Thymus (tissue), 11 donors: ENCODE data around the gene CP. TPM values are rescaled to one million over a fixed set of nuclear protein-coding genes. Genes with fewer than 3 reads are reported as not detected.

Experiments used
- DNase-seq, 9 donors: peaks; one replicate each; pipeline ENCODE4 v3.0.0-alpha.2; 2013; ENCODE audit warnings: low spot score in 9 of 9, low read depth in 6 of 9, missing footprints in 1 of 9
- H3K27ac ChIP-seq, 2 donors: one replicate each; pipeline ENCODE4 v1.5.1; 2013; ENCODE audit warnings: control low read depth in 1 of 2, low read depth in 1 of 2, low read length in 1 of 2, mild to moderate bottlenecking in 1 of 2, moderate library complexity in 1 of 2
- H3K27me3 ChIP-seq, 2 donors: one replicate each; pipeline ENCODE4 v1.5.1; 2013; ENCODE audit warnings: low read length in 1 of 2; ENCODE audit not compliant: control insufficient read depth in 2 of 2, insufficient read depth in 1 of 2
- H3K36me3 ChIP-seq, 2 donors: one replicate each; pipeline ENCODE4 v1.5.1; 2013; ENCODE audit warnings: low read length in 1 of 2, mild to moderate bottlenecking in 1 of 2, moderate library complexity in 1 of 2; ENCODE audit not compliant: control insufficient read depth in 2 of 2, insufficient read depth in 2 of 2
- H3K4me1 ChIP-seq, 2 donors: one replicate each; pipeline ENCODE4 v1.5.1; 2013; ENCODE audit warnings: low read length in 2 of 2; ENCODE audit not compliant: control insufficient read depth in 2 of 2, insufficient read depth in 2 of 2
- H3K4me3 ChIP-seq, 2 donors: one replicate each; pipeline ENCODE4 v1.5.1; 2013; ENCODE audit warnings: low read length in 2 of 2, control low read depth in 1 of 2, mild to moderate bottlenecking in 1 of 2
- H3K9me3 ChIP-seq, 2 donors: one replicate each; pipeline ENCODE4 v1.5.1; 2013; ENCODE audit warnings: low read length in 1 of 2, mild to moderate bottlenecking in 1 of 2; ENCODE audit not compliant: control insufficient read depth in 2 of 2, insufficient read depth in 1 of 2
- WGBS: extraction: QIAGEN DNeasy Blood & Tissue Kit; methylation state at CpG from one replicate; pipeline ENCODE4 v1.1.7; 2013; 5-methylcytosine and 5-hydroxymethylcytosine counted together
- polyA plus RNA-seq: library from polyadenylated mRNA; stranded (reverse); fragments of 200-250 nt; gene quantifications from one replicate; pipeline ENCODE4 v1.2.3, GENCODE V29; 2013
- total RNA-seq: library from RNA; stranded (reverse); fragments of 120-200 nt; gene quantifications from one replicate; pipeline ENCODE4 v1.2.4, GENCODE V29; 2013
- donor health status: healthy.

The CP gene
- total and polyA plus RNA-seq, 2 donors = 0.19 to 4.2 TPM

DNA sequence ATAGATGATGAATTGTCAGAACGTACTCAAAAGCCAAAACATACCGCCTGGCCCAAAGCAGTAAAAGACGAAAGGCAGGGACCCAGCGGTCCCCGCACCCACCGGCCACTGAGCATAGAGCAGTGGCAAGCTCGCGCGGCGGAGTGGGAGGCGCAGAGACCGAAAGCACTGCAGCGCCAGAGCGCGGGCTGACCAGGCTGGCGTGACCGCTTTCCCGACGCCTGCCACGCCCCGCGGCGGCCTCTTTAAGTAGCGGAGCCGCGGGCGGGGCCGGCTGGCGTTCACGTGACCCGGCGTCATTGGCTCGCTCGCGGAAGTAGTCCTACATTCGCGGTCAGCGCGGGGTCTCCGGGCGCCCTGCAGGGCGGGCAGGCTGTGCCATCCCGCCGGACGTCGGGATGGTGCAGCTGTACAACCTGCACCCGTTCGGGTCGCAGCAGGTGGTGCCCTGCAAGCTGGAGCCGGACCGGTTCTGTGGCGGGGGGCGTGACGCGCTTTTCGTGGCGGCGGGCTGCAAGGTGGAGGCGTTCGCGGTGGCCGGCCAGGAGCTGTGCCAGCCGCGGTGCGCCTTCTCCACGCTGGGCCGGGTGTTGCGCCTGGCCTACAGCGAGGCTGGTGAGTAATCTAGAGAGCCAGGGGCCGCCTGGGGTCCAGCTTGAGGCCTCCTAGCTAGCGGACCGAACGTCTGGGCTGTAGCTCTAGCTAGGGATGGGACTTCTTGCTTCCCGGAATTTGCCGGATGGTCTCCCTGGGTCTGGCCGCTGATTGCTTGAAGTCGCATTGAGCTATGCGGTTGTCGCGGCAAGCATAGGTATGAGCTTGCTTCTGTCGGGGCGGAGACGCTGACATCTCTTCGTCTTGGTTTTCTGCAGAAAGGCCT lies 92.1 kb downstream of the CP start, which contains the start of gene HPS3:
TSS of gene HPS3 (plus strand) at position 313 of the 880 bp plus-strand sequence. CDS start at position 399, 86 bp downstream.
- Histone ChIP-seq H3K27me3 (no peaks in the 10 kb centered on the region), H3K27ac (peak within 1 kb of the TSS; percentile 81 to 89), H3K9me3 (no peaks in the 10 kb centered on the region), H3K4me1 (peaks cover 20 to 24% of the 10 kb centered on the region in 2 donors), H3K36me3 (peaks cover 0 to 1% of the 10 kb centered on the region in 2 donors), H3K4me3 (peak within 1 kb of the TSS; percentile 77 to 93)
- DNase-seq = peak in 8 of 9 donors; percentile 66 to 91 (median 82)
- under 1% methylated on average over 84 of the region's 84 CpGs for WGBS

DNA sequence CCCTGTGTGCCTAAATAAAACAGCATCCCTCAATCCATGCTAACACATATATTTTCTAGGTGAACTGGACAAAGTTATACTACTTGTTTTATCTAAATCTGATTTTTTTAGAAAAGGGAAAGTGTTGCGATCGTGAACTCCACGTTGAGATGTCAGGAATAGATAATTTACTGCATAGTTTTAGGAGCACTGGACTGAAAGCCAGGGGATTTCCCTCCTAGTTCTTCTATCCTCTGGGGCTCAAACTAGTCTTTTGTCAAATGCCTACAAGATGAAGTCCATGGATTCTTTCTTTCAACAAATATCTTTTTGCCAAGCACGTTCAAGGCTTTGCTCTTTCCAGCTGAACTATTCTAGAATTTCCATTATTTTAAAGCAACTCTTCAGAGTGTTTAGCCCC lies 92.8 kb downstream of the CP start:
- Histone ChIP-seq H3K36me3 (no peaks in the 10 kb centered on the region), H3K4me1 (peaks cover 20 to 24% of the 10 kb centered on the region in 2 donors), H3K4me3 (peak overlapping the region; percentile 77 to 93), H3K27ac (no peak overlapping the region), H3K9me3 (no peaks in the 10 kb centered on the region), H3K27me3 (no peaks in the 10 kb centered on the region)
- WGBS = 25% methylated on average over 4 of the region's 4 CpGs
- DNase-seq = no peak

DNA sequence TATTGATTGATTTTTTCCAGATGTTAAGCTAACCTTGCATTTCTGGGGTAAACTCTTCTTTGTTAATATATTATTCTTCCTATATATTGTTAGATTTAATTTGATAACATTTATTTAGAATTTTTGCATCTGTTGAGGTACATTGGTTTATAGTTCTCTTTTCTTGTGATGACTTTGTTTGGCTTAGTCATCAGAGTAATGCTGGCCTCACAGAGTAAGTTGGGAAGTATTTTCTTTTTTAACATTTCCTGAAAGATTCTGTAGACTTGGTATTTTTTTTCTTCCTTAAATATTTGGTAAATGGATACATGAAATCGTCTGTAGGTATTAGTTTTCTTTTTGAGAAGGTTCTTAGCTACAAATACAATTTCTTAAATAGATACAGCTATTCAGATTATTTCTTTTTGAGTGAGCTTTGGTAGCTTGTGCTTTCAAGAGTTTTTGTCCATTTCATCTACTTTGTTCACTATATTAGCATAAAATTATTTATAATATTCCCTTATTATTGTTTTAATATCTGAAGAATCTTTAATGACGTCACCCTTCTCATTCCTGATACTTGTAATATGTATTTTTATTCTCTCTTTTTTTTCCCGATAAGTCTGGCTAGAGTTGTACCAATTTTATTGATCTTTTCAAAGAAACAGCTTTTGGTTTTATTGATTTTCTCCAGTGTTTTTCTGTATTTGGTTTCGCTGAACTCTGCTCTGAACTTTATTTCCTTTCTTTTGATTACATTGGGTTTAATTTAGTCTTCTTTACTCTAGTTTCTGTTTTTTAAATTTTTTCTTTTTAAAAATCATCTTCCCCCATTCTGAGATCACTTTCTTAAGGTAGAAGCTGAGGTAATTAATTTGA lies 98.7 kb downstream of the CP start:
- DNase-seq = no peak
- no peaks in the 10 kb centered on the region for H3K9me3 ChIP-seq
- H3K36me3 ChIP-seq = no peaks in the 10 kb centered on the region
- H3K4me1 ChIP-seq = no peaks in the 10 kb centered on the region
- H3K27me3 ChIP-seq = no peaks in the 10 kb centered on the region
- no peak overlapping the region for H3K27ac ChIP-seq
- H3K4me3 ChIP-seq = no peak overlapping the region
- 77% methylated on average over 4 of the region's 4 CpGs for WGBS

Other genes with a start within 250 kb of the CP start
- 12.7 TPM for gene GYG1, start 230.3 kb downstream of the CP start, total RNA-seq
- gene GYG1, start 230.3 kb downstream of the CP start, polyA plus RNA-seq = 38.9 TPM
- gene HLTF, start 135.3 kb downstream of the CP start, total RNA-seq = 28.5 TPM
- 11.3 TPM for gene HLTF, start 135.3 kb downstream of the CP start, polyA plus RNA-seq
- gene HPS3, start 92.2 kb downstream of the CP start, total RNA-seq = 17.7 TPM
- 26.3 TPM for gene HPS3, start 92.2 kb downstream of the CP start, polyA plus RNA-seq
- gene TM4SF18, start 111.8 kb upstream of the CP start, total RNA-seq = 3.2 TPM
- 0.66 TPM for gene TM4SF18, start 111.8 kb upstream of the CP start, polyA plus RNA-seq
- 12.9 TPM for gene TM4SF1, start 155.8 kb upstream of the CP start, total RNA-seq
- gene TM4SF1, start 155.8 kb upstream of the CP start, polyA plus RNA-seq = 38.8 TPM